ENCODE results near the gene DDX39A.
"Not testable (repeated sequence)": the region's sequence is repeated elsewhere in the genome, so short reads cannot be mapped to it uniquely, and the experiment has no call there.

DNA sequence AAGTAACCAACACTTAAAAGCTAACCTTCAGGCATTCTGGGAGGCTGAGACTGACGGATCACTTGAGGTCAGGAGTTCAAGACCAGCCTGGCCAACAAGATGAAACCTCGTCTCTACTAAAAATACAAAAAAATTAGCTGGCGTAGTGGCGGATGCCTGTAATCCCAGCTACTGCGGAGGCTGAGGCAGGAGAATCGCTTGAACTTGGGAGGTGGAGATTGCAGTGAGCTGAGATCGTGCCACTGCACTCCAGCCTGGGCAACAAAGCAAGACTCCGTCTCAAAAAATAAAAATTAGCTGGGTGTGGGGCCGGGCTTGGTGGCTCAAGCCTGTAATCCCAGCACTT is 55.1 kb downstream of the DDX39A start:
- TF ChIP-seq GTF2F1 (IDR thresholded peaks at IDR 0.05; ENCODE audit: borderline replicate concordance, low read depth, low read length); CTCF (IDR thresholded peaks at IDR 0.05; ENCODE audit: control extremely low read depth in 1 of 3, insufficient read depth in 1 of 3, low read depth in 1 of 3, low read length in 3 of 3); CHD2 (IDR thresholded peaks at IDR 0.05; ENCODE audit: low read length); YY1 (IDR thresholded peaks at IDR 0.05; ENCODE audit: low read depth, low read length); SAP30 (IDR thresholded peaks at IDR 0.05; ENCODE audit: insufficient read depth, insufficient replicate concordance, low read length); CEBPB (IDR thresholded peaks at IDR 0.05; ENCODE audit: low read depth, low read length); MAX (IDR thresholded peaks at IDR 0.05); TBP (IDR thresholded peaks at IDR 0.05; ENCODE audit: low read depth, low read length); KDM1A (IDR thresholded peaks at IDR 0.05; ENCODE audit: borderline replicate concordance, low read length): not testable (repeated sequence)

All from H1 (cell line).